Stimulated activated CD8-positive, alpha-beta memory T cell treated with anti-CD3 and anti-CD28 coated beads, Interleukin-12 subunit alpha, Interleukin-12 subunit beta, amount 100 ng/mL, for 4 hours (primary cell): Measurements from ENCODE around the gene PSMB2.

Source experiments
- DNase-seq: peaks from one replicate; pipeline ENCODE4 v3.0.0-alpha.2; 2020; ENCODE audit warnings: low read depth

PSMB2 gene

DNA sequence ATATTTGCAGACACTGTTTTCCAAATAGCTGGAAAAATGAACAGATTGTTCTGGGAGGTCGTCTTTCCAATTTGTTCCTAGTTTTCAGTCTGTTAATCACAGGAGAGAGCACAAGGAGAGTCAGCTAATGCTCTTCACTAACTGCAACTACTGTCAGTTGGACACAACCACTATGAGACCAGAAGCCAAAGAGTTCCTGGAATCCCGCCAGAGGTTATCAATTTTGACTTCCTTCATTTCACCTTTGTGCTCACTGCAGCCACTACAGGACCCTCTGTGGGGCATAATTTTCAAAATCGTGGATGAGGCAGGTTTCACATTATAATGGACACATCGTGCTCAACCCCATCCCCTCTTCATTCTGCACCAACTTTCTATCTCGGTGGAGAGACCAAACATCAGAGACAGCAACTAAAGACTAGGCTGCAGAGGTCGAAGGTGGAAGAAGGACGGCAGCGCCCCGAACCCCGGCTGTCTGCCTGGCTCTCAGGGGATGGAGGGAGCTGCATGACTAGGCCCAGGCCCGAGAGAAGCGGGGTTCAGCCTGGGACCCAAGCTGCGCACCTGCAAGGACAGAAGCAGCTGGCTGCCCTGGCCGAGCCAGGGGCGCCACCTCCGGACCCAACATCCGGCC is 84.7 kb downstream of the PSMB2 start:
- DNase-seq, result no peak

DNA sequence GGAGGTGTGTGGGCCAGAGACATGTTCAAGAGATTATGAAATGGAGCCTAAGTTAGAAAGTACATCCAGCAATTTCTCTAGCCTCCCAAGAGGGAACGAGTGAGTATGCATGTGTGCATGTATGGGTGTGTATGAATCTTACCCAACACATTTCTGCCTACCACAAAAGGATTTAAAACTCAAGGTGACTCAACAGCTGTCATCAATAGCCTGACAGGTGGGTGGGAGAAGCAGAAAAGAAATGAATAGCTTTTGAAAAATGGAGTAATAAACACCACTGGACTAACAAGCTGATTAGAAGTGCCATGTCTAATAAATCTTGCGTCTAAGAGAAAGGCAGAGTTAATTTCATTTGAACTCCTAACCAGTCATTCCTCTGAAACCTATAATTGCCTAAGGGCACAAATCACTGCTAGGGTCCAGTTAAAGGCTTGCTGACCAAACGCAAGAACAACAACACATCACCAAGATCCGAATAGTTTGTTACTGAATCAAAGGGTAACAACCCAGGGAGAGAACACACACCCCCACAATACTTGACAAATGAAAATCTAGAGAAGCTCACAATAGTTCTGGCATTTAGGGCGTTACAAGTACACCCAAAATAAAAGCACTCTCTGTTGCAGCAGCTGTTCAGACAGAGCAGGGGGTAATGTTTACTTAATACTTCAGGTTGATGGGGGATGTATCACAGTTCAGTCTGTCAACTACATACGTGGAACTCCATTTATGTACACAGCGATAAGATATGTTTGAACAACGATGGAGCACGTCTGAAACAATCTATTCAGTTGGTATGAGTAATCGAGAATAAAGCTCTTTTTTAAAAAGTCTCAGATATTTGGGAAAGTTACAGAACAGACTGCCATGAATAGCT is 85.5 kb downstream of the PSMB2 start:
- no peak for DNase-seq

DNA sequence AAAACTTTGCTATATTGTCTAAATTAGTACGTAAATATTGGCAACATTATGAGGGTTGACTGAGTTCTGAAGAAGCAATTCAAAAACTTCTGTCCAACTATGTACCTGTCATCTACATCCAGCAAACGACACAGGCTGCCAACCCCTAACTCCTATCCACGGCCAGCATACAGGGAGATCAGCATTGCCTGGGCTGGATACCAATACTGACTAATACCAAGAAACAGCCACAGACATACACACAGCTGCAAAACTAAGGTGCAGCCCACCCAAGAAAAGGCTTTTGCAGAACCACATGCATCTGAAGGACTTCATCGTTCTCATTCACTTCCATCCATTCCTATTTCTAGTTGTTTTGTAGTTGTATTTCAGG is 86.1 kb downstream of the PSMB2 start:
- no peak for DNase-seq

DNA sequence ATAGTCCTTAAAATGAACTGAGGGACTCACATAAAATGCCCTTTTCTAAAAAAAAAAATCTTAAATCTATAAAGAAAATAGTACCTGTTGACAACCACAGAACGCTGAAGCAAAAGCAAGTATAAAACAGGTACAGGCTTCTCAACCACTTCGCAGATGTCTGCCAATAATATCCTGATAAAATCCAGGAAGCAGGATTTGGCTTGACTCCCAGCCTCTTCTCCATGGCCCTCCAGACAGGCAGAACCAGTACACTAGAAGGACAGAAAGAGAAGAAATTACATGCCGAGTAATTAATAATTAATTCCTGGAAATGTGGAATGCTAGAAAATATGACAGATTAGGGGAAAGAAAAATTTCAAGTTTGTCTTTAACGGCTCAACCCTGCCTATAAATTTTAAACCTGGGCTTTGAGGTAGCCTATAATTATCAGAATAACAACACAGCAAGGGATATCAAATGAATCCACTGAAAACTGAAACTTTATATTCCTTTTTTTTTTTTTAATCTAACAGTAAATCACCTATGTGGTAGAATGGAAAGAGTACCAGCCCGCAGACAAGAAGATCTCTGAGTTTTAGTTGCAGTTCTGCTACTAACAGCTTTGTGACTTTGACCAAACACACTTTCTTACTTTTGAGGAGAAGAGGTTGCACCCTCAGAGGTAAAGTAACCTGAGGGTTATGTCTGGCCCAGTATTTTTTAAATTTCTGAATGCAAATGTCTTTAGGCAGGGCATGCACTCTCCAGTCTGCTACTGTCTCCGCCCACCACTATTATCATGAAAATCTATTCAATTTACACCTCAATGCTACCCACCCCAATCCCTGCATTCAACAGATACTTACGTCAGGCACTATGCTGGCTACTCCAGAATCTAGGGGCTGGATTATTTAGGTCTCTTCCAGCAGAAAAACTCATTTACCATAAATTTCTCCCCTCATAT is 86.8 kb downstream of the PSMB2 start:
- no peak for DNase-seq

DNA sequence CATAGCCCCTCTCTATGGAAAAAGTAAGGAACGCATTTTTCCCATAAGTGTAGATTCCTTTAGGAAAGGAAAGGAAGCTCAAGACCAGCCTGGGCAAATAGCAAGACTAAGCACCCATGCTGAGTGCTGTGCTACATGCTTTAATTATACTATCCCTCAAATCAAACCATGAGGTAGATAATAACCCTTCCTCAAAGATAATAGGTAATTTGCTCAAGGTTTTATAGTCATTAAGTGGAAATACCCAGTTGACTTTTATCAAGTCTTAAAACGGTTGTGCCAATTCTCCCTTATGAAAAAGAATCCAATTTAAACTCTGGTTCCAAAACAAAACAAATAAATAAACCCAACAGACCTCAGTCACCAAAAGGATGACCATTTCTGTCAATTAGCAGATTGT is 87.5 kb downstream of the PSMB2 start:
- DNase-seq, result no peak
